SK-N-SH treated with all-trans-retinoic acid at 6 μM for 48 hours (cell line): ENCODE measurements around the gene ATP12A.

Source experiments
- ATAC-seq: fragments of 200-7000 bp; cut with Tn5 transposase; 3 replicates; pipeline ENCODE4 v1.9.1; 2020; ENCODE audit warnings: mild to moderate bottlenecking, moderate library complexity
- ARNTL ChIP-seq: fragments of 450-650 bp; formaldehyde crosslinking; IDR thresholded peaks from 2 replicates; pipeline ENCODE4 v1.5.0; 2020; ENCODE audit warnings: low read depth, mild to moderate bottlenecking, moderate library complexity, borderline replicate concordance
- CSDC2 ChIP-seq: fragments of 250-450 bp; sonication (Bioruptor Pico); IDR thresholded peaks from 2 replicates; pipeline ENCODE4 v1.5.0; 2020; ENCODE audit warnings: mild to moderate bottlenecking, moderate library complexity
- ESRRG ChIP-seq: fragments of 250-450 bp; sonication (Bioruptor Pico); IDR thresholded peaks from 2 replicates; pipeline ENCODE4 v1.6.1; 2021; ENCODE audit warnings: mild to moderate bottlenecking
- GLIS3 ChIP-seq: fragments of 250-450 bp; sonication (Bioruptor Pico); IDR thresholded peaks from 2 replicates; pipeline ENCODE4 v1.5.0; 2020; ENCODE audit warnings: mild to moderate bottlenecking, moderate library complexity
- ISL1 ChIP-seq: fragments of 250-450 bp; sonication (Bioruptor Pico); IDR thresholded peaks from 2 replicates; pipeline ENCODE4 v2.1.2; 2022; ENCODE audit warnings: mild to moderate bottlenecking, moderate library complexity
- OSR1 ChIP-seq: fragments of 250-450 bp; sonication (Bioruptor Pico); IDR thresholded peaks from 2 replicates; pipeline ENCODE4 v1.8.0; 2022; ENCODE audit warnings: moderate library complexity, mild to moderate bottlenecking, inconsistent platforms
- PPARA ChIP-seq: fragments of 250-450 bp; sonication (Bioruptor Pico); IDR thresholded peaks from 2 replicates; pipeline ENCODE4 v1.5.0; 2020; ENCODE audit warnings: mild to moderate bottlenecking, borderline replicate concordance
- RARB ChIP-seq: fragments of 250-450 bp; sonication (Bioruptor Pico); IDR thresholded peaks from 2 replicates; pipeline ENCODE4 v1.8.0; 2021; ENCODE audit warnings: mild to moderate bottlenecking, moderate library complexity
- SNAI2 ChIP-seq: fragments of 250-450 bp; sonication (Bioruptor Pico); IDR thresholded peaks from 2 replicates; pipeline ENCODE4 v1.5.0; 2020; ENCODE audit warnings: mild to moderate bottlenecking, moderate library complexity
- TCF4 ChIP-seq: fragments of 250-450 bp; sonication (Bioruptor Pico); IDR thresholded peaks from 2 replicates; pipeline ENCODE4 v1.8.0; 2021; ENCODE audit warnings: mild to moderate bottlenecking, moderate library complexity, borderline replicate concordance
- TOX ChIP-seq: fragments of 250-450 bp; sonication (Bioruptor Pico); IDR thresholded peaks from 2 replicates; pipeline ENCODE4 v1.8.0; 2021; ENCODE audit warnings: mild to moderate bottlenecking, moderate library complexity, borderline replicate concordance
- ZC3H10 ChIP-seq: fragments of 250-450 bp; sonication (Bioruptor Pico); IDR thresholded peaks from 2 replicates; pipeline ENCODE4 v1.5.1; 2021; ENCODE audit warnings: mild to moderate bottlenecking, moderate library complexity
- ZFP3 ChIP-seq: fragments of 250-450 bp; sonication (Bioruptor Pico); IDR thresholded peaks from 2 replicates; pipeline ENCODE4 v1.5.0; 2020; ENCODE audit warnings: mild to moderate bottlenecking, moderate library complexity
- ZFP30 ChIP-seq: fragments of 450-650 bp; formaldehyde crosslinking; IDR thresholded peaks from 2 replicates; pipeline ENCODE4 v1.5.0; 2022; ENCODE audit warnings: mild to moderate bottlenecking, moderate library complexity
- ZNF565 ChIP-seq: fragments of 450-650 bp; formaldehyde crosslinking; conservative IDR thresholded peaks from 2 replicates; pipeline ENCODE4 v1.5.0; 2020; ENCODE audit warnings: low read depth, mild to moderate bottlenecking, moderate library complexity
- ZNF8 ChIP-seq: fragments of 450-650 bp; formaldehyde crosslinking; IDR thresholded peaks from 2 replicates; pipeline ENCODE4 v1.5.0; 2020; ENCODE audit warnings: mild to moderate bottlenecking, moderate library complexity
- TF ChIP-seq, protein P1 (sequence below): fragments of 250-450 bp; sonication (Bioruptor Pico); IDR thresholded peaks from 2 replicates; pipeline ENCODE4 v1.5.1; 2021; ENCODE audit warnings: mild to moderate bottlenecking, moderate library complexity
- TF ChIP-seq, protein P2 (sequence below): fragments of 250-450 bp; sonication (Bioruptor Pico); IDR thresholded peaks from 2 replicates; pipeline ENCODE4 v1.8.0; 2021; ENCODE audit warnings: low read depth, mild to moderate bottlenecking, moderate library complexity, borderline replicate concordance
- TF ChIP-seq, protein P3 (sequence below): fragments of 250-450 bp; sonication (Bioruptor Pico); IDR thresholded peaks from 2 replicates; pipeline ENCODE4 v1.8.0; 2020; ENCODE audit warnings: mild to moderate bottlenecking, moderate library complexity, borderline replicate concordance
- TF ChIP-seq, protein P4 (sequence below): fragments of 250-450 bp; sonication (Bioruptor Pico); IDR thresholded peaks from 2 replicates; pipeline ENCODE4 v1.5.0; 2020; ENCODE audit warnings: mild to moderate bottlenecking, moderate library complexity
- TF ChIP-seq, protein P5 (sequence below): fragments of 250-450 bp; sonication (Bioruptor Pico); IDR thresholded peaks from 2 replicates; pipeline ENCODE4 v1.5.1; 2020; ENCODE audit warnings: low read depth, mild to moderate bottlenecking, moderate library complexity

Gene ATP12A

DNA sequence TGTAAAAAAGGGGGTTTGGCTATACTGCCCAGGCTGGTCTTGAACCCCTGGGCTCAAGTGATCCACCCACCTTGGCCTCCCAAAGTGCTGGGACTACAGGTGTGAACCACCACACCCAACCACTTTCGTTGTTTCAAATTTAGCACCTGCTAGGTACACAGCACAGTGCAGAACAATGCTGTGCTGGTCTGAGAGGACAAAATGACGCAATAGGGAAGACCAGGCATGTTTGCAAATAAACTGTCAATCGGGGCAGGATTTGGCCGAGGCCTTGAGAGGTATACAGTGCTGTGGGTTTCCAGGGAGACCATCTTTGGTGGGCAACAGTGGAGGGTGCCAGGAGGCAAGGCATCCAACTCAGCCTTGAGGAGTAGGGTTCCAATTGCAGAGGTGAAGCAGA lies 37.0 kb downstream of the ATP12A start (continued):
- TF ChIP-seq, protein P1, sequence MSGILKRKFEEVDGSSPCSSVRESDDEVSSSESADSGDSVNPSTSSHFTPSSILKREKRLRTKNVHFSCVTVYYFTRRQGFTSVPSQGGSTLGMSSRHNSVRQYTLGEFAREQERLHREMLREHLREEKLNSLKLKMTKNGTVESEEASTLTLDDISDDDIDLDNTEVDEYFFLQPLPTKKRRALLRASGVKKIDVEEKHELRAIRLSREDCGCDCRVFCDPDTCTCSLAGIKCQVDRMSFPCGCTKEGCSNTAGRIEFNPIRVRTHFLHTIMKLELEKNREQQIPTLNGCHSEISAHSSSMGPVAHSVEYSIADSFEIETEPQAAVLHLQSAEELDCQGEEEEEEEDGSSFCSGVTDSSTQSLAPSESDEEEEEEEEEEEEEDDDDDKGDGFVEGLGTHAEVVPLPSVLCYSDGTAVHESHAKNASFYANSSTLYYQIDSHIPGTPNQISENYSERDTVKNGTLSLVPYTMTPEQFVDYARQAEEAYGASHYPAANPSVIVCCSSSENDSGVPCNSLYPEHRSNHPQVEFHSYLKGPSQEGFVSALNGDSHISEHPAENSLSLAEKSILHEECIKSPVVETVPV, result no peak
- no peak for TF ChIP-seq OSR1 (CRISPR knock-in tag)

DNA sequence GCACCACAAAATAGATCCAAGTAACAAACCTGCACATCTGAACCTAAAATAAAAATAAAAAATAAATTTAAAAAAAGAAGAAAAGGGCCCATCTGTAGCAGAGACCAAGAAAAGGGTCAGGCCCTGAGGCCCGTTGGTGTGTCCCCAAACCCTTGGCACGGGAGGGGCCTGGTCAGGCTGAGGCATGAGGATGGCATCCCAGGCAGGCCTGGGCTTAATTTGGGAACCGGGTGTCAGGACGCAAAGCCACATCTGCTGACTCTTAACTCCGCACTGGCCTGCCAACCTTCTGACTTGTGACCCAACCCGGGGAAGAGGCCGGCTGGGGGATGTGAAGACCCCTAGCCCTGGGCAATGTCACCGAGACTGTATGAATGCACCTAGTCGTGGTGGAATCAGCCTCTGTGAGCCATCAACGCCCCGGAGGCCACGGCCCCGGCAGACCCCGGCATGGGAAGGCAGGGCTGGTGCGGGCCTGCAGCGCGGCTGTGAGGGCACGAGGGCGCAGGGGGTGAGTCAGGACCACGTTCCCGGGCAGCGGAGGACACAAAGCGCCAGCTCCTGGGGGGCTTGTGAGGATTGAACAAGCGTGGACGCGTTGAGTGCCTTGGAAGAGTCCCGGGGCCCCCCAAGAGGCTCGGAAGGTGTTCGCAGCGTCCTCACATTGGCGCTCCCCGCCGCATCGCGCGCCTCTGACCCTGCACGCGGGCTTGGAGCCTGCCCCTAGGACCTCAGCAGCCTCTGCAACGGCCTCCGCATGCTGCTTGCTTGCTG lies 38.2 kb downstream of the ATP12A start:
- TF ChIP-seq SNAI2 (CRISPR knock-in tag) (no peak), TCF4 (no peak), PPARA (CRISPR knock-in tag) (no peak)
- TF ChIP-seq, protein P2, sequence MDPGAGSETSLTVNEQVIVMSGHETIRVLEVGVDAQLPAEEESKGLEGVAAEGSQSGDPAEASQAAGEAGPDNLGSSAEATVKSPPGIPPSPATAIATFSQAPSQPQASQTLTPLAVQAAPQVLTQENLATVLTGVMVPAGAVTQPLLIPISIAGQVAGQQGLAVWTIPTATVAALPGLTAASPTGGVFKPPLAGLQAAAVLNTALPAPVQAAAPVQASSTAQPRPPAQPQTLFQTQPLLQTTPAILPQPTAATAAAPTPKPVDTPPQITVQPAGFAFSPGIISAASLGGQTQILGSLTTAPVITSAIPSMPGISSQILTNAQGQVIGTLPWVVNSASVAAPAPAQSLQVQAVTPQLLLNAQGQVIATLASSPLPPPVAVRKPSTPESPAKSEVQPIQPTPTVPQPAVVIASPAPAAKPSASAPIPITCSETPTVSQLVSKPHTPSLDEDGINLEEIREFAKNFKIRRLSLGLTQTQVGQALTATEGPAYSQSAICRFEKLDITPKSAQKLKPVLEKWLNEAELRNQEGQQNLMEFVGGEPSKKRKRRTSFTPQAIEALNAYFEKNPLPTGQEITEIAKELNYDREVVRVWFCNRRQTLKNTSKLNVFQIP (CRISPR knock-in tag), result no peak
- TF ChIP-seq, protein P3, sequence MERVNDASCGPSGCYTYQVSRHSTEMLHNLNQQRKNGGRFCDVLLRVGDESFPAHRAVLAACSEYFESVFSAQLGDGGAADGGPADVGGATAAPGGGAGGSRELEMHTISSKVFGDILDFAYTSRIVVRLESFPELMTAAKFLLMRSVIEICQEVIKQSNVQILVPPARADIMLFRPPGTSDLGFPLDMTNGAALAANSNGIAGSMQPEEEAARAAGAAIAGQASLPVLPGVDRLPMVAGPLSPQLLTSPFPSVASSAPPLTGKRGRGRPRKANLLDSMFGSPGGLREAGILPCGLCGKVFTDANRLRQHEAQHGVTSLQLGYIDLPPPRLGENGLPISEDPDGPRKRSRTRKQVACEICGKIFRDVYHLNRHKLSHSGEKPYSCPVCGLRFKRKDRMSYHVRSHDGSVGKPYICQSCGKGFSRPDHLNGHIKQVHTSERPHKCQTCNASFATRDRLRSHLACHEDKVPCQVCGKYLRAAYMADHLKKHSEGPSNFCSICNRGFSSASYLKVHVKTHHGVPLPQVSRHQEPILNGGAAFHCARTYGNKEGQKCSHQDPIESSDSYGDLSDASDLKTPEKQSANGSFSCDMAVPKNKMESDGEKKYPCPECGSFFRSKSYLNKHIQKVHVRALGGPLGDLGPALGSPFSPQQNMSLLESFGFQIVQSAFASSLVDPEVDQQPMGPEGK (CRISPR knock-in tag), result no peak
- ATAC-seq, result no peak

DNA sequence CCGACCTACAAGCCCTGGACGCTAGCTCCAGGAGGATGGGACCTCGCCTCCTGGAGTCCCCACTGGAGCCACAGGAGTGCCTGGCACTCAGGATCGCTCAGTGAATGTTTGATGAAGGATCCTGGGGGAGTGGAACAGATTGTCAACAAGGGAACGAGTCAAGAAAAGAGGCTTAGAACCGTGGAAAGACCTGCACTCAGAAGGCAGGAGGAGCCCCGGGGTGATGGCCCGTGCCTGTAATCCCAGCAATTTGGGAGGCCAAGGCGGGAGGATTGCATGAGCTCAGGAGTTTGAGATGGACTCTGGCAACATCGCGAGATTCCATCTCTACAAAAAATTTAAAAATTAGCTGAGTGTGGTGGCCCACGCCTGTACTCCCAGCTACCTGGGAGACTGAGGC lies 38.9 kb downstream of the ATP12A start:
- no peak for ATAC-seq

More for the DNA sequence above, 38.9 kb downstream of the ATP12A start:
- TF ChIP-seq, protein P1, result no peak
- TF ChIP-seq, protein P2 (CRISPR knock-in tag), result no peak
- TF ChIP-seq ISL1 (no peak), PPARA (CRISPR knock-in tag) (no peak), CSDC2 (CRISPR knock-in tag) (no peak), TOX (CRISPR knock-in tag) (no peak), GLIS3 (CRISPR knock-in tag) (no peak), OSR1 (CRISPR knock-in tag) (no peak), ZFP30 (CRISPR knock-in tag) (no peak), ZNF8 (CRISPR knock-in tag) (no peak), TCF4 (no peak), ARNTL (CRISPR knock-in tag) (no peak), ZFP3 (CRISPR knock-in tag) (no peak), ZNF565 (no peak), RARB (CRISPR knock-in tag) (no peak), ZC3H10 (CRISPR knock-in tag) (no peak), ESRRG (CRISPR knock-in tag) (no peak)
- TF ChIP-seq, protein P3 (CRISPR knock-in tag), result no peak
- TF ChIP-seq, protein P4, sequence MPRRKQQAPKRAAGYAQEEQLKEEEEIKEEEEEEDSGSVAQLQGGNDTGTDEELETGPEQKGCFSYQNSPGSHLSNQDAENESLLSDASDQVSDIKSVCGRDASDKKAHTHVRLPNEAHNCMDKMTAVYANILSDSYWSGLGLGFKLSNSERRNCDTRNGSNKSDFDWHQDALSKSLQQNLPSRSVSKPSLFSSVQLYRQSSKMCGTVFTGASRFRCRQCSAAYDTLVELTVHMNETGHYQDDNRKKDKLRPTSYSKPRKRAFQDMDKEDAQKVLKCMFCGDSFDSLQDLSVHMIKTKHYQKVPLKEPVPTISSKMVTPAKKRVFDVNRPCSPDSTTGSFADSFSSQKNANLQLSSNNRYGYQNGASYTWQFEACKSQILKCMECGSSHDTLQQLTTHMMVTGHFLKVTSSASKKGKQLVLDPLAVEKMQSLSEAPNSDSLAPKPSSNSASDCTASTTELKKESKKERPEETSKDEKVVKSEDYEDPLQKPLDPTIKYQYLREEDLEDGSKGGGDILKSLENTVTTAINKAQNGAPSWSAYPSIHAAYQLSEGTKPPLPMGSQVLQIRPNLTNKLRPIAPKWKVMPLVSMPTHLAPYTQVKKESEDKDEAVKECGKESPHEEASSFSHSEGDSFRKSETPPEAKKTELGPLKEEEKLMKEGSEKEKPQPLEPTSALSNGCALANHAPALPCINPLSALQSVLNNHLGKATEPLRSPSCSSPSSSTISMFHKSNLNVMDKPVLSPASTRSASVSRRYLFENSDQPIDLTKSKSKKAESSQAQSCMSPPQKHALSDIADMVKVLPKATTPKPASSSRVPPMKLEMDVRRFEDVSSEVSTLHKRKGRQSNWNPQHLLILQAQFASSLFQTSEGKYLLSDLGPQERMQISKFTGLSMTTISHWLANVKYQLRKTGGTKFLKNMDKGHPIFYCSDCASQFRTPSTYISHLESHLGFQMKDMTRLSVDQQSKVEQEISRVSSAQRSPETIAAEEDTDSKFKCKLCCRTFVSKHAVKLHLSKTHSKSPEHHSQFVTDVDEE (CRISPR knock-in tag), result no peak
- TF ChIP-seq, protein P5, sequence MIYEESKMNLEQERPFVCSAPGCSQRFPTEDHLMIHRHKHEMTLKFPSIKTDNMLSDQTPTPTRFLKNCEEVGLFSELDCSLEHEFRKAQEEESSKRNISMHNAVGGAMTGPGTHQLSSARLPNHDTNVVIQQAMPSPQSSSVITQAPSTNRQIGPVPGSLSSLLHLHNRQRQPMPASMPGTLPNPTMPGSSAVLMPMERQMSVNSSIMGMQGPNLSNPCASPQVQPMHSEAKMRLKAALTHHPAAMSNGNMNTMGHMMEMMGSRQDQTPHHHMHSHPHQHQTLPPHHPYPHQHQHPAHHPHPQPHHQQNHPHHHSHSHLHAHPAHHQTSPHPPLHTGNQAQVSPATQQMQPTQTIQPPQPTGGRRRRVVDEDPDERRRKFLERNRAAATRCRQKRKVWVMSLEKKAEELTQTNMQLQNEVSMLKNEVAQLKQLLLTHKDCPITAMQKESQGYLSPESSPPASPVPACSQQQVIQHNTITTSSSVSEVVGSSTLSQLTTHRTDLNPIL (CRISPR knock-in tag), result no peak
